Activated CD8-positive, alpha-beta memory T cell treated with anti-CD3 and anti-CD28 coated beads, Interleukin-2, amount 50 U/mL, for 1 hour (primary cell): ENCODE results near the gene STX3.
"Not testable (repeated sequence)": the region's sequence is repeated elsewhere in the genome, so short reads cannot be mapped to it uniquely, and the experiment has no call there.

Experiments
- DNase-seq: peaks from one replicate; pipeline ENCODE4 v3.0.0-alpha.2; 2020; ENCODE audit errors: extremely low read depth

STX3 gene

DNA sequence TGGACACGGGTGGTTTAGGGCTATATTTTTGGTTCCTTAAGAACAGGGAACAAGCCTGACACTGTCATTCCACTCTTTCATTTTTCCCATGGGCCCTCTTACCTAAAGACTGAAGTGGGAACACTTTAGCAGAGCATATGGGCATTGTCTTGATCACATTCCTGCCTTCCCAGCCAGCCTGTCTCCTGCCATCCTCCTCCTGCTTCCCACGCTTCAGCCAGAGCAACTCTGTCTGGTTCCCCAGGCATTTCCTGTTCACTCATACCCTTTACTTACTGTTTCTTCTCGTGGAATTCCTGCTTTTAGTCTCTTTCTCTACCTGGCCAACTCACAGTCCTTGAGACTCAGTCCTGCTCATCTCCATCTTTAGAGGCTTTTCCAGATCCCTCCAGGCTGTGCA is 32.6 kb downstream of the STX3 start:
- DNase-seq, result no peak

DNA sequence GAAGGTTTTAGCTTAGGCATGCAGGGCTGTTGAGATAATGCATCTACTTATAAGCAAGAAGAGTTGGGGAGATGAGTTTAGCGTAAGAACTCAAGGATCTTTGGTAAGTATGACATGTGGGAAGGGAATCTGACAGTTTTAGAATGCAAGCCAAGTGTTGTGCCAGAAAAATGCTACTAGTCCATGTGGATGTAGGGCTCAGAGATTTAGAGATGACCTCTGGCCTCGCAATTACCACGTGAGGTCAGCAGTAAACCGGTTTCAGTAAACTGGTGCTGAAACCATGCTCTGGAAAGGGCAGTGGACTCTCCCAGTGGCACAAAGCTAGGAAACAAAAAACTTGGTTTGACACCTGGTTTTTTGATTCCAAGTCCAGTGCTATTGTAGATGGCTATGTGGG is 36.5 kb downstream of the STX3 start:
- DNase-seq, result no peak

DNA sequence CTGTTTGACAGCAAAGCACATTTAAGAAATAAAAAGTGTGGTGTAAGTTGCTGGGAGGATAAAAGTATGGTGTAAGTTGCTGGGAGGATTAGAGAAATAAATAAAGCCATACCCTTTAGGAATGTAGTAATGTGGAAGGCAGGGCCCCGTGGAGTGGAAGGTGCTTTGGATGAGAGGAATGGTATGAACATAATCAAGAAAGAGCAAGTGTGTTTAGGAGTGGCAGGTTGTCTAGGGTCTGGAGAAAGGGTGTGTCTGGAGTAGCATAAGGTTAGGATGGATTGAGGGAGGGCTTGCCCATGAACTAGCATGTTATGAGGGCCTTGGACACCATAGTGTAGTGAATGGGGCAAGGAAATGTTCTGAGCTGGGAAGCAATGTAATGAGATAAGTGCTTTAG is 37.3 kb downstream of the STX3 start:
- no peak for DNase-seq

DNA sequence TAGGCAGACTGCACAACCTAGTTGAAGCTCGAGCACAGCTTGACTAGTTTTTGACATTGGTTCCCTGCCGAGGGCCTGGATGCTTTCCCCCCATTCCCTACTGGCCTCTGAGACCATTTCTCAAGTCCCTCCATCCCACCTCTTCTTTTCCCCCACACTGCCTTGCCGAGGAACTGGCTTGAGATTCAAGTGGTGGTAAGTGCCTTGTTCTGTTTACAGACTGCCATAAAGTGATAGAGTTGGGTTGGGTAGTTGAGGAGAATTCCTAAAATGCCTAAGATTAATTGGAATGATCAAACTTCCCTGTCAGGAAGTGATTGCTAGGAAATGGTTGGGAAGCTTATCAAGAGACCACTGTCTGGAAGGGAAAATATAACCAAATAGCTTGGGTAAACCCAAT is 39.2 kb downstream of the STX3 start:
- no peak for DNase-seq

DNA sequence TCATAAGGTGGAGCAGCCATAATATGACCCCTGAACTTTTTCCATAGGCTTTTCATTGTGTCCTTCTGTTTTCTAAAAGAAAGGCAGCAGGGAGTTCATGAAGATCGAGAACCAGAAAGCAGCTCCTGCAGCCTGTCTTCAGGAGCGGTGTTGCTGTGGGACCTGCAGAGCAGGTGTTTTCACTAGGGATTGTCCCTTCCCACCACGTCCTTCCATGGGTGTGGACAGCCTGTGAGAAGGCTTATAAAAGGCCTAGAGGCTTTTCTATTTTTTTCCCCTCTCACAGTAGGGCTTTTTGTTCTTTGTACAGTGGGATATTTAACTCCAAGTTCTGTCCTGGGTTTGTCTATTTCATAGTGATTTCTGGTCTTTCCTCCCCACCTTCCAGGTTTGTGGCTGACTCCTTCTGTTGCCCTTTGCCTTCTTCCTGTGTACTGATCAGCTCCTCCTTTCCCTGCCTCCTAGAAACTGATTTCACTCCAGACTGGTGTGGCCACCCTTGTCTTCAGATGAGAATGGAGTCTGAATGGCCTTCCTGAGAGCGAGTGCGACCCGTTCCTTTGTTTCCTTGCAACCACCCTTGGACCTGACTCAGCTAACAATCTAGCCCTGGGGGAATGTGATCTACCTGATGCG is 45.3 kb downstream of the STX3 start:
- DNase-seq, result no peak

DNA sequence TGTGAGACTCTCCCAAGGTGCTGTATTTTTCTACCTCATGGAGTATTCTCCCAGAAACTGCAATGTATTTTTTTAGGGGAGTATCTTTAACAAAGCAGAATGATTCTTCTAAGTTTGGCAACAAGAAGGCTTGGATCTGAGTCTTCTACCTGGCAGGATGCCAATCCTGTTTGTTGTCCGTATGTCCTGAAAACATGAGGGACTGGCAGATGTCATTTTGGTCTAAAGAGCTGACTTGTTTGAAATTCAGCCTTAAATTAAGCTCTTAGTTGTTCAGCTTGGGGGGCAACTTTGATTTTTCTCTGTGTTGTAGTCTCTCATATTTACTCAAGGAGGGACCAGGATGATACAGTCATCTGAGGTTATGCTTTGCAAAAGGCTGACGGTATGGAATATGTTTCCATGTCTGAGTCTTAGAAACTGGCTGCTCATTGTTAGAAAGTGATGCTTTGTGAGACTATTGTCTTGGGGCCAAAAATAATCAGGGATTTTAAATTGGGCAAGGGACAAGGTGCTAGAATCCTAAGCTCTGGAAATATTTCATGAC is 46.1 kb downstream of the STX3 start:
- DNase-seq, result no peak

DNA sequence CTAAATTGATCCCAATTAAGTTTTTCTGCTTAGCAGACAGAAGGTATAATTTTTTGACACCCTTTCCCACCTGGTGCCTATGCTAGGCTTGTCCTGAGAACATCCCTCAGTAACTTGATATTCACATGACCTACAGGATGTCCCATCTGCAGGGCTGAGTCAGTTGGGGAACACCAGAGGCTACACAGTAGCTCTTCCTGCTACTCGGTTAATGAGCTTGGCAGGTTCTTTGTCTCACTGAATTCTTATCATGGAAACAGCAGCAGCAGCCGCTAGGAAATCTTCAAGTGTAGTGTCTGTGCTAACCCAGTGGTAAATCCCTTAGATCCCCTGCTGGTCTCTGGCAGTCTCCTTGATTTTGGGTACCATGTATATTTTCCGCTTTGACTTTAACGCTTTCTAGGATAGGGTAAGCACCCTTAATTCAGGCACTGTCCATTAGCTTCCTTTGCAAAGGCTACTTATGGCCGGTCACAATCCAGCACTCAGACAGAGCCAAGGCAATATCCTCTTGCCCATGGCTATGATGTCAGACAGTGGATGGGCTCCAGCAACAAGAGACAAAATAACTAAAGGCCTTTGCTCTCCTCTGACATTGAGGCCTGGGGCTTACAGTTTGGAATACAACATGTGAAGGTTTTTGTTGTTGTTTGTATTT is 46.9 kb downstream of the STX3 start:
- DNase-seq, result no peak

DNA sequence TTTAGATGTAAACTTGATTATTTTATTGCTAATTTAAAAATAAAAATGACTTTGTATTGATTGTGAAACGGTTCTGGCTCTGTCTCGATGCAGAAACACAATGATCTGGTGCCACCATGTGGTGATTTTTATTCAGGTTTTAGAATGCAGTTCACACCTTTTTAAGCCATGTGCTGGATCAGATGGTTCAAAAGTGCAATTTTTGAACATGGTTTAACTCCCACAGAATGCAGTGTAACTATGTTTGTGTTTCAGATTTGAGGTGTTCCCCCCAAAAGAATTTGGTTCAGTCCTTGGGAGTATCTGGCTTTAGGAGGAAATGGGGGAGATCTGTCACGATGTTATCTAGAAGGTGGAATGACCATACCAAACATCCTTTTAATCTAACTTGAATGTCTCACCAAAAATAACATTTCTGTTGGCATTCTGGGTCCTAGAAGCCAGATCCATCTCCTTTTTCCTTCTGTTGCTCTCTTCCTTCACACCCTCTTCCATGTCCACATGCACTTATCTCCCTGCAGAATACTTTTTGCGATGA is 47.5 kb downstream of the STX3 start:
- DNase-seq, result peak; percentile 10

DNA sequence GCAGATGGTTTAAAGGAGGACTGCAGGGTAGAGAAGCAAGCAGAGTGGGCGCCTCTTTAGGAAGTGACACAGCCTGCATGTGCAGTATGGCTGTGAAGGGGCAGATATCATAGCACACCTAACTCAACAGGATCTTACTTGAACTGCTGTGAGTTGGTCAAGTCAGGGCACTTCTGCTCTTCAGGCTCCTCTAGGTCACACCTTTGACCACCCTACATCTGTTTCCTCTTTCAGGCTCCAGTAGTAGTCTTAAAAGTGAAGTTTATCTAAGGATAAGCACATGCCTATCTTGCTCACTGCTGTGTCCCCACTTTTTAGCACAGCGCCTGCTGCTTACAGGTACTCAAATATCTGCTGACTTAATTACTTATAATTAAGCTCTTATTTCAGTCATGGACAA is 48.9 kb downstream of the STX3 start:
- no peak for DNase-seq

DNA sequence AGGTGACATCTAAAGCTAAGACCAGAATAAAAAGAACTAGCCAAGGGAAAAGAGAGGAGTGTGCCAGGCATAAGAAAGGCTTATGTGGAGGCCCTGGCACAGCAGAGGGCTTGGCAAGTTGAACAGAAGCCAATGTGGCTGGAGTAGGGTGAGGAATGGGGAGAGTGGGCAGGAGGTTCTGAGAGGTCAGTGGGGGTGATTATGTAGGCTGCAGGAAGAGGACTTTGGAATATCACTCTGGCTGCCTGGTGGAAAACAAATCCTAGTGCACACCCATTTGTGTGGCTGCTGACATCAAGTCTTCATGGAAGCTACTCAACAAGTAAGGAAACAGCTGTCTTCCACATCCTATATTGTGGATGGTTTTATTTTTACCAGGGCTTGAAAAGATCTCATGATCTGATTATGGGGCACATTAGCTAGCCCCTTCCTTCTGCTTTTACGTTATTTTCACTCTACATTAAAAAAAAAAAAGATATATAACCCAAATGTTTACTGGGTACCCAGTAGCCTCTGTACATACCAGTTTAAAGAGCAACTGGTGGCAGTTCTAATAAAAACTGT is 52.0 kb downstream of the STX3 start:
- no peak for DNase-seq

DNA sequence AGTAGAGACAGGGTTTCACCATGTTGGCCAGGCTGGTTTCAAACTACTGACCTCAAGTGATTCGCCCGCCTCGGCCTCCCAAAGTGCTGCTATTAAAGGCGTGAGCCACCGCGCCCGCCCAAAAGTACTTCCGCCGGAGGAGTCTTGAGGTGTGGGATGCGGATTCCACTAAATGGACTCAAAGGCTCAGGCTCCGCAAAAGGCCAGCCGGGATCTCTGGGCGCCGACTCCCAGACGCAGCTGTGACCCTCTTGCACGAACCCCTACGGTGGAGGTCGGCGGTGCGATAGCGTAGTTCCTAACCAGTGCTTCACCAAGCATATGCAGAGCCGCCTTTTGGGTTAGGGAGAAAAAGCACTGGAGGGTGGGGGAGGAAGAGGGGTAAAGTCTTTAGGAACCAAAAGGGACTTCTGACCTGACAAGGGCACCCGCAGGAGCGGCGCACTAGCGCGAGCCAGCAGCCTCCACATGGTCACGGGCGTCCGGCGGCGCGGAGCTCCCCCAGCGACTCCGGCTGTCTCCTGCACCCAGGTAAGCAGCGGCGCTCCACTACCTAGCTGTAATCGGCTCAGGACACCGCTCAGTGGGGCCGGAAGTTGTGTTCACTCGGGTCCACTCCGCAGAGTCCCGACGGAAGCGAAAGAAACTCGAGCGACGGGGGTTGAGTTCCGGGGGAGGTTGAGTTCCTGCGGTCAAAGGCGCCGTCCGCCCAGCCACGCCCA is 55.2 kb downstream of the STX3 start, which contains the start of gene MRPL16:
MRPL16 (minus strand) TSS at position 590 of the 722 bp plus-strand sequence; CDS start at position 470, 120 bp downstream.
- DNase-seq, result peak; percentile 80

DNA sequence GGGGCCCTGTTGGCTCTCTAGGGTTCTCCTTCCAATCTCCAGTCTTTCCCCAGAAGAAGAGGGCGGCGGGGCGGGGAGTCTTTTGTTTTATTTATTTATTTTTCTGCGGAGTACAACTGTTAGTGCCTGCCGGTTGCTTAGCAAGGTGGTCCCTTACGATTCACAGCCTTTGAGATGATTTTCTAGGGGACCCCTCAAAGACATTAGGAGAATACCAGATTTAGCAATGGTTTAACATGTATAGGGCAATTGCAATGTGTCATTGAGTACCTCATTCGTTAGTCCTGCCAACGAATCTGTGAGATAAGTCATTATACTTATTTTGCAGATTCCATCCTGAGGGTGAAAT is 55.7 kb downstream of the STX3 start:
- no peak for DNase-seq

DNA sequence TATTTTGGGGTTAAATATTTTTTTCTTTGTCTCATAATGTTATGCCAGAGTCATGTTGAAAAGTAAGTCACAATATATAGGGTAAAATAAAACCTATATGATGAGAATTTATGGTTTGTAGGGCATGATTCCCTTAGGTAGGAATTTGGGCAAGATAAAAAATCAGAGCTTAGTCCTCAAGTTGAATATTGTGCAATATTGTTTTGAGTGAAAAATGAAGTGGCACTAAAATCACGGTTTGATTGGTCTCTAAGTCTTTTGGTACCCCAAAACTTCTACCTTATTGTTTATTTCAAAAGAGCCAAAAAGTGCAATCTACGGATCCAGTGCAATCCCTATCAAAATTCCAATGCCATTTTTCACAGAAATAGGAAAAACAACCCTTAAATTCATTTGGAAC is 57.0 kb downstream of the STX3 start:
- DNase-seq, result no peak

DNA sequence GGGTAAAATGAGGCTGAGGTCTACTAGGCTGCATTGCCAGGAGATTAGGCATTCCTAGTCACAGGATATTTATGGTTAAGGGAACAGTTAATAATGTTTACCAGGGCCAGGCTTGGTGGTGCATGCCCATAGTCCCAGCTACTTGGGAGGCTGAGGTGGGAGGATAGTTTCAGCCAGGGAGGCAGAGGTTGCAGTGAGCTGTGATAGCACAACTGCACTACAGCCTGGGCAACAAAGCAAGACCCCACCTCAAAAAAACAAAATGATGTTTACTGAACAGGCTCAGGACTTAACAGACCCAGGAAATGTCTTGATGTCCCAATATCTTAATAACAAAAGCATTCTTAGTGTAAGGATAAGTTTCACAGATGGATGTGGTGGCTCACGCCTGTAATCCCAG is 58.2 kb downstream of the STX3 start:
- DNase-seq, result no peak

DNA sequence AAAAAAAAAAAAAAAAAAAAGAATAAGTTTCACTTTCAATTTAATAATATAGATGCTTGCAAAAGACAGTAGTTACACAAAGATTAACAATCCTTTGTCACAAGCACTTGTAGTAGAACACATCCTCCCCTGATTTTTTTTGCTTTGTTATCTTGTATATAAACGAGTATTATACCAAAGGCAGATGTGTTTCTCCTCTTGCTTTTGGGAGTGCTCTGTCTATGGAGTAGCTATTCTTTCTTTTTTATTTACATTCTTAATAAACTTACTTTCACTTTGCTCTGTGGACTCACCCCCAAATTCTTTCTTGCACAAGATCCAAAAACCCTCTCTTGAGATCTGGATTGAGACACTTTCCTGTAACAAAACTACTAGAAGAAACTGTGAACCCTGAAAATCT is 58.8 kb downstream of the STX3 start:
- DNase-seq, result no peak

DNA sequence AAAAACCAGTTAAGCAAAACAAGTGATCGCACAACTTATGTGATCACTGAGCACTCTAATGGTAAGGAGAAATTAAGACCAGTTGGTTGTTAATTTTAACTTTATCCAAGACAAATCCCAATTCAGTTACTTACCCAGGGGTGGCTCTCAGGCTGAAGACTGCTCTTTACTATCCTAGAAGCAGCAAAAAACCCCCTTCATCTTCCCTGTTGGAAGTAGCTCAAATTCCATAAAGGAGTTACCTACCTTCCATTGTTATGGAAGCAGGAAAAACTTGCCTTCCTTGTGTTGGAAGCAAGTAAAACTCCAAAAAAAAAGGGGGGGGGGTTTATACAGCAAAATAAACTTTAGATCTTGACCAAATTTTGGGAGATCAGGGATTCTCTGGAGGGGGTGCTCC is 60.6 kb downstream of the STX3 start:
- DNase-seq, result no peak

DNA sequence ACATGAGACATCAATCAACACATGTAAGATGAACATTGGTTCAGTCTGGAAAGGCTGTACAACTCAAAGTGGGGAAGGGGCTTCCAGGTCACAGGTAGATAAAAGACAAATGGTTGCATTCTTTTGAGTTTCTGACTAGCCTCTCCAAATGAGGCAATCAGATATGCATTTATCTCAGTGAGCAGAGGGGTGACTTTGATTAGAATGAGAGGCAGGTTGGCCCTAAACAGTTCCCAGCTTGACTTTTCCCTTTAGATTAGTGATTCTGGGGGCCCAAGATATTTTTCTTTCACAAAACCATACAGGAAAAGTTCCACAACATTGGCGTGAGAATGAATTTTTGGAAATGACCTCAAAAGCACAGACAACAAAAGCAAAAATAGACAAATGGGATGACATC is 61.3 kb downstream of the STX3 start:
- not testable (repeated sequence) for DNase-seq

DNA sequence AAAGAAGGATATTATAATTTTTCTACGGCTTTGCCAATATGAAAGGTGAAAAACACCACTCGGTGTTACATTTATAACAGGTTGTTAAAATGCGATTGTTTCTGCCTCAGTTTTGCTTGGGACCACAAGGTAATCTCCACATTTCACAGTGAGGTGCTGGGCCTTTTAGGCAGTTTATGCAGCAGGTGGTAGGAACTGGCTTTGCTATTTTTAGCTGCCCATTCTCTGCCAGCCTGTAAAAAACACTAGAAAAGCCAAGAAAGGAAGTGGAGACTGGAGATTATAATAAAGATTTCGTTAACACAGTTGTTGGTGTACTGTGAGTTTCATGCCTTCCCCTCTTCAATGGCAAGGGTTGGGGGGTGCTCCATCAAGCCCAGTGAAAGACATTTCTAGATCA is 63.4 kb downstream of the STX3 start:
- DNase-seq, result no peak

DNA sequence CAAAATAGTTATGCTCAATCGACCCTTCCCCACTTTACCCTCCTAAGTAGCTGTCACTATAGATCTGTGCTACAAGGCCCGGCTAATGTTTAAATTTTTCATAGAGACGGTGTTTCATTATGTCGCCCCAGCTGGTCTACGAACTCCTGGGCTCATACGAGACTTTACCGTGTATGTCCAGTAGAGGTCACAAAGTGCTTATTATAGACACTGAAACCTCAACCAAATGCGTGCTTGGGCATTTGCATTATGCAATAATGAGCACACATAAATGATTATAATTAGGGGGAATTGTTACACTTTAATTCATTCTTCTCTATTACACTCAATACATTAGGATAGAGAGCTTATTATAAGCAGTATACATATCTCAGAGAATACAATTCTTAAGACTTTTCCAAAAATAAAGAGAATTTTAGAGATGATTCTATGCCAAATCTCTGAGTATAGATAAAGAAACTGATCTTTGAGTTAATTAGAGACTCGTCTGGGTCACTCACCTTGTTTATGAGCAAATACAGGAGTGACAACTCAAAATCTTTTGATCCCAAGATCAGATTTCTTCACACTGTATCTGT is 67.9 kb downstream of the STX3 start:
- no peak for DNase-seq

DNA sequence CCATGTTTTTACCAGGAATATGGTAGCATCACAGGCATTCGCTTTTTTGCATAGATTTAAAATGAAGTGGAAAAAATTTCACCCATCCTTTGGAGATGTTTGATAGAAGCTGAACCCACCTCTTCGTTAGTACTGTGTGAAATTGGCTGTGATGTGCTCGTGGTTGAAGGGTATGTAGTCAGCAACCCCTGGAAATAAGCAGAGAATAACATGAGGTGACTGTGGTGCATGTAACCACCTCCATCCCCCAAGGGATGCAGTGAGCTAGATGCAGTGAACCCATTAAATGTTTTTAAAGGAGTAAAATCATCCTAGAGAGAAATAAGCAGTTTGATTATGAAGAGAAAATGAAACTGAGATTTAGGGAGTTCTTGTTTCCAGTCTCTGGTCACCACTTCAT is 74.2 kb downstream of the STX3 start:
- DNase-seq, result no peak

DNA sequence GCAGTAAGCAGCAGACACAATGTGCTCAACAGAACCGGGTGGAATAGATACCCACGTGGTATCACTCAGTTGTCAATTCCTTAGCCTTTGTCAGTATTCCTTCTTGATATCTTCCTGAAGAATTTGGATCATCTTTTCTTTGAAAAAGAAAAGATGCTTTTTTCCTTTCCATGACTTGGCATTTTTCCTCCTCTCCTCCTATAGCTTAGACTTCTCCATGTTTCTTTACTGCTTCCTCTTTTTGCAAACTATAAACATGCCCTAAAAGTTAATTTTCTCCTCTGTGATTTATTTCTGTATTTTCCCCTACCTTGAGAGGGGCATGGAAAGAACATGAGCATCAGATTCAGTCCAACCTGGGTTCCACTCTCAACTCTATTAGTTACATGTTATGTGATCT is 78.4 kb downstream of the STX3 start:
- no peak for DNase-seq

DNA sequence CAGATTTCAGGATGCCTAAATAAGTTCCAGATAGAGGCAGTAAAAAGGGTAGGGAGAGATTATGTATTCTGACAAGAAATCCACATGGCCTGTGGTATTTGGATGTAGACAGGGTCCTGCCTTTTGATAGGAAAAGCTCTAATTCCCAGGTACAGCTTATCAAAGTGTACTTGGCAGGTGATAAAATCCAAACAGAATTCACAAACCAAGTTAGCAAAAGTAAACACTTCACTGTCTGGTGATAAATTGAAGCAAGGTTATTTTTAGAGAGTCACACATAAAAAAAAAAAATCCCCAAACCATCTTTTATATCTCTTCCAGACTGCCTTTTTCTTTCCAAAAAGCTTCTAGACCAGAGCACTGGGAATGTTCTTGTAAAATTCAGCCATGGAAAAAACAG is 84.4 kb downstream of the STX3 start:
- no peak for DNase-seq
